HPDE6-E6E7 (cell line): ENCODE data around the gene PEX13.
"Not testable (repeated sequence)": the region's sequence is repeated elsewhere in the genome, so short reads cannot be mapped to it uniquely, and the experiment has no call there.

ENCODE experiments used
- DNase-seq: peaks from one replicate; pipeline ENCODE4 v3.0.0; 2011; ENCODE audit warnings: missing footprints; ENCODE audit errors: extremely low spot score

Gene PEX13

DNA sequence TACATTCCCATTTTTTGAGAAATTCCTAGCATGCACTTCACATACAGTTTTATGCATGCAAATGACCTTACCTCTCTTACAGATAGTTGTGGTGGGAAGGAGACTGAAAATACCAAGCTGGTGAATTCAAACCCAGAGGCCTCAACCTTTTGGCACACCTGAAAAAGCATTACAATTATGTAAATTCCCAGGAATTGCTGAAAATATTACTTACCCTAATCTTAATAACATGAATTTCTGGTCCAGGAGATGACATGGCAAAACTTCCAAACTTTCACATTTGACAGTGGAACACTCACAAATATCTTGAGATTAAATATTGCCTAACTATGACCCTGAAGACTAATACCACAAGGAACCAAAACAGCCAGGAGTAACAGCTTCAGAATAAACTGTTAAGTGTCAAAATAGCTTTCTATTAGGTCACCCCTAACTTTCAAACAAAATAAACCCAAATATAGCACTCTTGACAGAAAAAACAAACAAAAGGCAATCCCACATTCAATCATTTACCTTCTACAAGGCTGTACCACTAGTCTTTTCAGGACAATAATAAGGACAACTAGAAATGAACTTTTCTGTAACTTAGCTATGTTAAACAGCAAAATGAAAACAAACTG, 10.9 kb upstream of the PEX13 start:
- no peak for DNase-seq

DNA sequence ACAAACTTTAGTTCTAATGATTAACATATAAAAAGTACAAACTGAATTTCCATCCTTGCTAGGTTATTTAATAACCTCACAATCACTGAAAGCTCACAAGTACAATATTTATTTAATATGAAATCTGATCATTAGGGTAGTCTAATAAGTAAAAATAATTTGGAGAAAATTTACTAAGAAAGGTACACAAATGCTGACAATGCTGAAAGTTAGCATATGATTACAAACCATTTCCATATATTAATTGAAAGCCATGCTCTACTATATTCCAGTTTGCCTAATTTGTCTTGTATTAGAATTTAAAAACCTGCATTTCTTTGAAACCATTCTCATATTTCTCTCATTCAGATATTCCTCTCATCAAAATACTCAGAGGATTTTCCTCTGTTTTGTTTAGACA, 8.2 kb upstream of the PEX13 start:
- no peak for DNase-seq

DNA sequence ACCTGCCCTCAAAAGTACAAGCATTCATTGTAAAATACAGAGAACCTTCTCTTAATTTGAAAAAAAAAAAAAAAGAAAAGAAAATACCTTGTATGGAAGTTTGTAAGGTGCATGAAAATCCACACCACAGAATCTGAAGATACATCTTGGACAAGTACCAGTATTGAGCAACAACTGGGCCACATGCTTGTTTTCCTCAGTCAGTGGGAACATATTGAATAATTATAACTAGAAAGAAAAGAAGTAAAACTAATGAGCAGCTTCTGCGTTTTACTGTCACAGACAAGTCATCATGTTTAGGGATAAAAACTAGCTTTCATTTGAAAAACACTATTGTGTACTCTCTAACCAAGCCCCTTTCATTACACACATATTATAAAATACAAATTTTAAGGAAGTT, 5.8 kb upstream of the PEX13 start:
- no peak for DNase-seq

DNA sequence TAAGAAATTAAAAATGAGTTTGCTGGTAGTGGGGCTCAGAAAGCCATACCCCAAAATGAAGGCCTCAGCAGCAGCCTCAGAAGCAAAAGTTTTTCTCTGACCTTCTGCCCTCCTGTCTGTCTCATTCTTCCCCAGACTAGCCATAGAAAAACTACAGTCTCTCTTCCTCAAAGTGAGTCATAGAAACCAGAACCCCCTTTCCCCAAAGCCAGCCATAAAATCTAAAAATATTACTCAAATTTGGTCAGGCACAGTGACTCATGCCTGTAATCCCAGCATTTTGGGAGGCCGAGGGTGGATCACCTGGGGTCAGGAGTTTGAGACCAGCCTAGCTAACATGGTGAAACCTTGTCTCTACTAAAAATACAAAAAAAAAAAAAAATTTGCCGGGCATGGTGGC, 5.2 kb upstream of the PEX13 start:
- DNase-seq = not testable (repeated sequence)

DNA sequence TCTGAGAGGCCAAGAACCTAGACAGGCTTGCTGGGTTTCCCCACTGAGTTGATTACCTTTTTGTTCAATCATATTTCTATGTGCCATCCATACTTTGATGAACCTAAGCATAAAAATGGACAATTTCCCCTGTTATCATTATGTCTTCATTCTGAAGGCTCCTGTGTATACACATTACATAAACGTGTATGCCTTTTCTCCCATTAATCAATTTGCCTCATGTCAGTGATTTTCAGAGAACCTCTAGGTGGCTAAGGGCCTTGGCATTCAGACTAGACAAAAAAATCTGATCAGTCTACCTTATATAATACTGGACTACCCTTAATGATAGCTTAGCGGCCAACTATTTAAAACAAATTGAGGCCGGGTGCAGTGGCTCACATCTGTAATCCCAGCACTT, 4.1 kb upstream of the PEX13 start:
- no peak for DNase-seq

DNA sequence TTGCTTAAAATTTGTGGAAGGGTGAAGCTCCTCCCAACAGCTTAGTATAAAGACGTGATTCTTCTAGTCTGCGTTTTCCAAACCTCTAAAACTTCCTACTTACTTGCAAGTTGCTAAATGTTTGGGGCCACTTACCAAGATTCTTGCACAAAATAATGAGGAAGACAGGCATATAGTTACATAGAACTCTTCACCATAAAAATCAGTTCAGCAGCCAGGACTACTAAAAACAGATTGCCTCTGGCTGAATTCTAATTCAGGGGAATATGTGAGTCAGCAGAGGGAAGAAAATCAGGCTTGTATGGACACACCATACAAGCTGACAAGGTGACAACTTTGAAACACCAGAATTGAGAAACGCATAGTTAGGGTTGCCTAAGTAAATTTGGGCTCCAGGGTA, 2.8 kb upstream of the PEX13 start:
- no peak for DNase-seq

DNA sequence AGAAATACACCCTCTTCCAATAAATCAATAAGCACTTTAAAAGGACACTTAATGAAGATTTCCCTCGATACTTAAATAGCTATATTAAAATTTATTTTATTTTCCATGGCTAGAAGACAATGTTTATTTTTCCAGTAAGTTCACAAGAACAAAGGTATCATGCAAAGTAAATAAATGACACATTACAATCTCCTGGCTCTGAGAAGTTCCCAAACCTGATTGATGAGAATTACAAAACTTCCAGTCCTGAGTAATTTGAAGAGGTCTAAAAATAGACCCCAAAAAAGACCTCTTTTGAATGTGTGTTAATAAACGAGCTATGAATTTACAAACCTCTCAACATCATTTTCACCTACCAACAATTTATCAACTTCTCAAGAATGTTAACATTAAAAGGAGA, 1.5 kb upstream of the PEX13 start:
- DNase-seq = no peak

DNA sequence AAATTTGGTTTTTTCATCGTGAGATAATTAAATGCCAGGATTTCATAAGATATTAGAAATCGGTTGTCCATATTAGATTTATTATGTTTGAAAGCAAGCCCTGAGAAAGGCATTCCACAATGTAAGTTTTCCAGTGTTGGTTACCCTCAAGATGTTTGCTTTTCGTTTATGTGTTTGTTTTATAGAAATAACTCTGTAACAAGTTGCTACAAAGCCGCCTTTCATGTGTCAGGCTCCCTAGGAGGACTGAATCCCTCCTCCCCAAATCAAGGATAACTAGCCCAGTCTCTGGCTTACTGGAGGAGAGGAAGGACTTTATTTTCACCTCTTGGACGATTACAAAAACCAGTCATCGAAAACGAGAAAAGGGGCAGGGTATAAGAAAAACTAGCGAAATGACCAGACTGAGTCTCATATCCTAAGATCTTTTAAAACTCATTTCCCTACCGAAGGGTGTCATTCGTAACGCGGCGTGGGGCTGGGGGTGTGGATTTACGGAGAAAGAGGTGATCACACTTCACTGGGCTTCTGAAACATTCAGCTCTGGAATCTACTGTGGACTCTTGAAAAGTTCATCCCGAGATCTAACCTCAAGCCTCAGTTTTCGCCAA, 1.0 kb upstream of the PEX13 start:
- no peak for DNase-seq

DNA sequence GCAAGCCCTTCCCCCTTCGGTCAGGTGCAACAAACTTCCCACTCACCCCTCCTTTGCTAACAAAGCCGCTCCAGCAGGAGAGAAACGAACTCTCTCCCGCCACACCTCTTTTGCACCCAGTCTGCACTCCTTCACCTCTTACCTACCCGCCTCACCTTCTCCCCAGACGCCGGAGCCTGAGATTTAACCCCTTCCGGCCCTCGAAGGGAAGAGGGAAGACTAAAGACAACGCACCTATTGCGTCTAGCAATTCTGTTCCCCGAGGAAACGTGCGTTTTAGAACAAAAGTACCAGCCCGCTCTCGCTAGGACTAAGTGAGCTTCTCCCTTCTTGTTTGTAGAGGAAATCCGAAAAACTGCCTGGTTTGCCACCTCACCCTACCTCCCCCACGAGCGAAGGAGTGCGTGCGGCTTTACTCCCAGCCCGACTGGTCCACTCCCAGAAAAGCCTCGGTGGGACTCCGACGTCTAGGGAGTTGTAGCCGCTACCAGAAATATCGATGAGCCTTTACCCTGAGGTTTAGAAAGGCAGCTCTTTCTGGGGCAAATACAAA, 441 bp upstream of the PEX13 start:
- DNase-seq = peak; percentile 77

DNA sequence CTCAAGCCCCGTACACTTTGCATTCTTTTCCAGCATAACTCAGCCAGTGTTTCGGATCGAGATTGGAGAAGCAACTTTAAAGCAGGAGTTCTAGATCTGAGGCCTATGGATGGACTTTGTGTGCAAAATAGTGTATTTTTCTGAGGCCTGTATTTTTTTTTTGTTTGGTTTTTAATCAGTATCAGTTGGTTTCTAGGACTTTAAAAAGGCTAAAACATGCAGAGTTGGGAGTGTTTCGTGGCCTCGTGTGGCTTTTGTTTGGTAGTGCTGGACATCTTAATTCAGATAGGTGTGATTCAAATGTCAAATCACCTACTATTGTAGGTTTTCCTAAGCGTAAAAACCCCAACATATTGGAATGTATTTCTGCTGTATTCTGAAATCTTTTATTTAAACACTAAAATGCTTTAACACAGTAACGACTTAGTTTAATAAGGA, 817 bp downstream of the PEX13 start:
- no peak for DNase-seq

DNA sequence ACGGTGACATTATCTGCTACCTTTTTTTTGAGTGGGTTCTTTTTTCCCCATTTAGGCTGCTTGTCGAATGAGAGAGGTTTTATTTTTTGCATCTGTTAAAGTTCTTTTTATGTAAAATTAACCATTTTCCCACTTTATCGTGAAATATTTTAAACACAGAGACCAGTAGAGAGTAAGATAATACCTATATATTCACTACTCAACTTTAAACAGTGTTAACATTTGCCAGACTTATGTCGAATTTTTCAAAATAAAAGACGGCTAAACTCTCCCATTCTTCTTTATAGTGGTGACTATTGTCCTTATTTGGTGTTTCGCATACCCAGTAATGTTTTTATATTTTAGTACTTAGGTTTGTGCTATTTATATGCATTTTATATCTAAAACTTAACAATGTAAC, 1.3 kb downstream of the PEX13 start:
- no peak for DNase-seq

DNA sequence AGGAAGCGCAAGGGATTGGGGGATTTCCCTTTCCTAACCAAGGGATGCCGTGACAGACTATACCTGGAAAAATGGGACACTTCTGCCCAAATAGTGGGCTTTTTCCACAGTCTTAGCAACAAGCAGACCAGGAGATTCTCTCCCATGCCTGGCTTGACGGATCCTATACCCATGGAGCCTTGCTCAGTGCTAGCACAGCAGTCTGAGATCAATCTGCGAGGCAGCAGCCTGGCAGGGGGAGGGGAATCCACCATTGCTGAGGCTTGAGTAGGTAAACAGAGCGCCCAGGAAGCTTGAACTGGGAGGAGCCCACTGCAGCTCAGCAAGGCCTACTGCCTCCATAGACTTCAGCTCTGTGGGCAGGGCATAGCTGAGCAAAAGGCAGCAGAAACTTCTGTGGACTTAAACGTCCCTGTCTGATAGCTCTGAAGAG, 3.7 kb downstream of the PEX13 start:
- DNase-seq = no peak

DNA sequence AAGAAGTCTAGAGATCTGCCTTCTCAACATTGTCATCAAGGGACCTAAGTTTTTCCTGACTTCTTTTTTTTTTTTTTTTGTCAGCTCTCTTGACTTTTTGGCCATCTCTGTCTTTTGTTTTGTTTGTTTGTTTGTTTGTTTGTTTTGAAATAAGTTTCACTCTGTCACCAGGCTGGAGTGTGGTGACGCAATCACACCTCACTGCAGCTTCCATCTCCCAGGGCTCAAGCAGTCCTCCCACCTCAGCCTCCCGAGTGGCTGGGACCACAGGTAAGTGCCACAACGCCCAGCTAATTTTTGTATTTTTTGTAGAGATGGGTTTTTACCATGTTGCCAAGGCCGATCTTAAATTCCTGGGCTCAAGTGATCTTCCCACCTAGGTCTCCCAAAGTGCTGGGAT, 6.2 kb downstream of the PEX13 start:
- no peak for DNase-seq

DNA sequence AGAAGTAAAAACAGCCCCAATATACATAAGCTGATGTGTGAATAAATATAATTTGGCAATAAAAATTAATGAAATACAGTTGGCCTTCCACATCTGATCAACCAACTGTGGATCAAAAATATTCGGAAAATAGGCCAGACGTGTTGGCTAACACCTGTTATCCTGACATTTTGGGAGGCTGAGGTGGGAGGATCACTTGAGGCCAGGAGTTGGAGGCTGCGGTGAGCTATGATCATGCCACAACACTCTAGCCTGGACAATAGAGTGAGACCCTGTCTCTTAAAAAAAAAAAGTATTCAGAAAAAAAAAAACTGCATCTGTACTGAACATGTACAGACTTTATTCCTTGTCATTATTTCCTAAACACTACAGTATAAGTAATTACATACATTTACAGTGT, 12.0 kb downstream of the PEX13 start:
- DNase-seq = no peak

DNA sequence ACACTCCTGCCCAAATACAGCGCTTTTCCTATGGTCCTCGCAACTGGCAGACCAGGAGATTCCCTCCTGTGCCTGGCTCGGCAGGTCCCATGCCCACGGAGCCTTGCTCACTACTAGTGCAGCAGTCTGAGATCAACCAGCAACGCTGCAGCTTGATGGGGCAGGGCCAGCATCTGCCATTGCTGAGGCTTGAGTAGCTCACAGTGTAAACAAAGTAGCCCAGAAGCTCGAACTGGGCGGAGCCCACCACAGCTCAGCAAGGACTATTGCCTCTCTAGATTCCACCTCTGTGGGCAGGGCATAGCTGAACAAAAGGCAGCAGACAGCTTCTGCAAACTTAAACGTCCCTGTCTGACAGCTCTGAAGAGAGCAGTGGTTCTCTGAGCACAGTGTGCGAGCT, 17.1 kb downstream of the PEX13 start:
- DNase-seq = not testable (repeated sequence)

DNA sequence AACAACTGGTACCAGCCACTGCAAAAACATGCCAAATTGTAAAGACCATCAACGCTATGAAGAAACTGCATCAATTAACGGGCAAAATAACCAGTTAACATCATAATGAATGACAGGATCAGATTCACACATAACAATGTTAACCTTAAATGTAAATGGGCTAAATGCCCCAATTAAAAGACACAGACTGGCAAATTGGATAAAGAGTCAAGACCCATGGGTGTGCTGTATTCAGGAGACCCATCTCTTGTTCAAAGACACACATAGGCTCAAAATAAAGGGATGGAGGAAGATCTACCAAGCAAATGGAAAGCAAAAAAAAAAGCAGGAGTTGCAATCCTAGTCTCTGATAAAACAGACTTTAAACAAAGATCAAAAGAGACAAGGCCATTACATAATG, 19.1 kb downstream of the PEX13 start:
- DNase-seq = not testable (repeated sequence)

DNA sequence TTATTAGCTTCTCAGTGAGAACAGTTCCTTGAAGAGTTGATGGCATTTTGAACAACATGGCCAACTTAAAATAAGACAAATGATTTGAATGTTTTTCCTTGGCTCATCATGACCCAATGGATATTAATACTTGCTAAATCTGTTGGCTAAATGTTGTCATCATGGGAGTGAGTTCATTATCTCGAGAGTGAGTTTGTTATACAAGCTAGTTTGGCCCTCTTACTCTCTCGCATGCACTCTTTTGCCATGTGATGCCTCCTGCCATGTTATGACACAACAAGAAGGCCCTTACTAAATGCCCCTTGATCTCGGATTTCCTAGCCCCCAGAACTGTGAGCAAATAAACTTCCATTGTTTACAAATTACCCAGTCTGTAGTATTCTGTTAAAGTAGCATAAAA, 25.3 kb downstream of the PEX13 start:
- DNase-seq = no peak

DNA sequence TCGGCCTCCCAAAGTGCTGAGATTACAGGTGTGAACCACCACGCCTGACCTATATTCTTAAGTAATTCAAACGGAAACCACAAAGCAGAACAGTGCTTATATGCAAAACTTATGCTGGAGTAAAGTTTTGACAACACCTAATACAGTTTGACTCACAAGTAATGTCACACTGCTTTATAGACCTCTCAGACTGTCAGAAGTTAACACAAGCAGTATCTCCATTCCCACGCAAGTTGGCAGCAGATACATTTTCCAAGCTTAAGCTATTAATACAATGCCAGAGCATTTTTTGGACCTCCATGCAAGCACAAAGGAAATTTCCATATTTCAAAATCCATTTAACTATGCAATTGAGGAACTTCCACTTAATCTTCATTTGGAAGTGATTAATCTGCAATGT, 27.1 kb downstream of the PEX13 start:
- no peak for DNase-seq

DNA sequence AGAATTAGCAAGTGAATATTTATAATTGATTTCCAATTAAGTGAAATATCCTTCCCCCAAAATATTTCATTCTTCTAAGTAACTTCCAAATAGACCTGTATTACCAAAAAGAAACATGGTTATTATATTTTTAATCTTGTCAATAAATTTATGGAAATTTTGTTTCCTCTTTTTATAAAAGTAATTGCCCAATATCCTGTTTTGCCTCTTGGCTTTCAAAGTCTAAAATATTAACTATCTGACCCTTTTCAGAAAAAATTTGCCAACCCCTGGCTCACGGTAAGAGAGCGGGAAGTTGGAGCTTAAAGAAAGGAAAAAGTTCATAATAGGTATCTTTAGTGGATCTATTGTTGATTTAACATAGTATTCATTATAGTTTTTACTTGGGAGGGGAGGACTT, 27.7 kb downstream of the PEX13 start:
- no peak for DNase-seq

DNA sequence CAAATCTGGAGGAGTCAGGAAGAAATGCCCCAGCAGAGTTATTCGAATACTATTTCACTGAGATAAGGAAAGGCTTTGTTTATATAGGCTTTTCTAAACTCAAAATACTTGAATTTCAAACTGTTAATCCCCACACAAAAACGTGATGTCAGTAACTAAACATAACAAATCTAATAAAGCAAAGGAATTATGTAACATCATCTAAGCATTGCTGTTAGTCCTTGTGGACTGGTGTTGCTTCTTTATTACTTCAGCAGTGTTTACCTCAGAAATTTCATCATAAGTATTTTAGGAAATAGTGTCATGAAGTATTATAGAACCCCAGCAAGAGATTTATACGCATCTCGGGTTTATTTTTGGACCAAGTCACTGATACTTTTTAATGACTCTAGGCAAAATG, 28.5 kb downstream of the PEX13 start:
- no peak for DNase-seq

DNA sequence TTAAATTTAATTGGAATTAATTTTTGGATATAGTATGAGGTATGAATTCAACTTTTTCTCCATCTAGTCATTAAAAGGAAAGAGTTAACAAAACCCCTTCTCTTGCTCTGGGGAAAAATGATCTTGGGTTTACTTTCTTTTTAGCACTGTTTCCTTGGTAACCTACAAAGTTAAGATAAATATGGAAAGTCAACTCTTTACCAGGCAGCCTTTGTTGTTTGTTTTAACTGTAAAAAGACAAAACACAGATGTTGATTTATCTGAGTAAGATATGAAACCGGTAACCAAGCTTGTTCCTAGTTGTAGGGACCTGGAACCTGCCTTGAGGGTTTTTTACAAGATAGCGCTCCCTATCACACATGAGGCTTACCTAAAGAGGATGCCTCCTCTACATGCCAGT, 38.0 kb downstream of the PEX13 start:
- no peak for DNase-seq

DNA sequence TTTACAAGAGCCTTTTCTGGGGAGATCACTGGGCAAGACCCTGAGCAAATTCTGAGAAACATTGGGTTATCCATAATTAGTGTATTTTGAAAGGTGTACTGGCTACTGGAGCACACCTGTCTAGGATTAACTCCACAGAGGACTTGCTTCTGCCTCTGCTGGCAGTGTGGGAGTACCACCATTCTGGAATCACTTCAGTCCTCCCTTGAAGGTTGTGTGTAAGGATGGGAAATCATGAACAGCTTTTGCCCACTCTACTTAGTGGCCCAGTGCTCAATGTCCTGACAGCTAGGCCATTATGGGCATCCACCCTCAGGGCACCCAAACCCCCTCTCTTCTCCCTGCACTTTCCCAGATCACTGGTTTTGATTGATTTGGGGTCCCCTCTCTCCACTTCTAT, 40.0 kb downstream of the PEX13 start:
- DNase-seq = no peak

DNA sequence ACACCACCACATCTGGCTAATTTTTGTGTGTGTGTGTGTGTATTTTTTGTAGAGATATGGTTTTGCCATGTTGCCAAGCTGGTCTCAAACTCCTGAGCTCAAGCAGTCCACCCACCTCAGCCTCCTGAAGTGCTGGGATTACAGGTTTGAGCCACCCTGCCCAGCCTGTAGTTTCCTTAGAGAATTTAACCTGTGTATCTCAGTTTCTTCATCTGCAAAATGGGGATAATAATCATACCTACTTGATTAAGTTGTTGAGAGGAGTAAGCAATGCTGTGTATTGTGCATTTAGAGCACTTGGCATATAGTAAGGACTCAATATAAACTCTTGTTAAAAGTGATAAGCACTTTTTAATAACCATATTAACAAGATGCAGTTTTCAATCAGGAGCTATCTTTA, 41.9 kb downstream of the PEX13 start:
- DNase-seq = no peak
